DND-41 (cell line): ENCODE data around the gene DPYD.

Experiments
- ATAC-seq: fragments of 200-7000 bp; cut with Tn5 transposase; 3 replicates; pipeline ENCODE4 v1.9.1; 2021; ENCODE audit warnings: low read depth; ENCODE audit not compliant: insufficient read depth
- DNase-seq: peaks from one replicate; pipeline ENCODE4 v3.0.0-alpha.2; 2020
- H2AFZ ChIP-seq: 2 replicates; pipeline ENCODE4 v1.6.0; 2012; ENCODE audit warnings: low read depth, low read length
- H3K27ac ChIP-seq: 2 replicates; pipeline ENCODE4 v1.5.1; 2012; ENCODE audit warnings: low read length, inconsistent platforms
- H3K27me3 ChIP-seq: fragments of 200-600 bp; sonication (generic); 2 replicates; pipeline ENCODE4 v1.6.0; 2012; ENCODE audit warnings: low read length, mild to moderate bottlenecking, inconsistent platforms; ENCODE audit not compliant: insufficient read depth, poor library complexity
- H3K36me3 ChIP-seq: 2 replicates; pipeline ENCODE4 v1.5.1; 2012; ENCODE audit warnings: low read length, inconsistent platforms; ENCODE audit not compliant: insufficient read depth
- H3K4me1 ChIP-seq: 2 replicates; pipeline ENCODE4 v1.5.1; 2012; ENCODE audit warnings: mild to moderate bottlenecking, low read length; ENCODE audit not compliant: insufficient read depth
- H3K4me2 ChIP-seq: 2 replicates; pipeline ENCODE4 v1.6.0; 2012; ENCODE audit warnings: mild to moderate bottlenecking, moderate library complexity, low read length, inconsistent platforms; ENCODE audit not compliant: insufficient read depth
- H3K4me3 ChIP-seq, 2 experiments: fragments of 200-600 bp in 1 of 2; shearing (Covaris generic) in 1 of 2; 2 replicates each; pipeline ENCODE4 v1.5.1; 2012 to 2016; ENCODE audit warnings: inconsistent platforms in 2 of 2, low read length in 2 of 2, mild to moderate bottlenecking in 2 of 2, low read depth in 1 of 2, moderate library complexity in 1 of 2
- H3K79me2 ChIP-seq: 2 replicates; pipeline ENCODE4 v1.6.0; 2012; ENCODE audit warnings: low read length, inconsistent platforms; ENCODE audit not compliant: insufficient read depth
- H3K9ac ChIP-seq: 2 replicates; pipeline ENCODE4 v1.6.0; 2012; ENCODE audit warnings: low read depth, mild to moderate bottlenecking, inconsistent platforms, low read length, moderate library complexity
- H3K9me3 ChIP-seq: 2 replicates; pipeline ENCODE4 v1.5.1; 2012; ENCODE audit warnings: low read length, moderate library complexity, mild to moderate bottlenecking, inconsistent platforms; ENCODE audit not compliant: insufficient read depth, severe bottlenecking
- H4K20me1 ChIP-seq: 2 replicates; pipeline ENCODE4 v1.6.0; 2012; ENCODE audit warnings: low read length; ENCODE audit not compliant: insufficient read depth
- CTCF ChIP-seq: IDR thresholded peaks from 2 replicates; pipeline ENCODE4 v1.5.1; 2012; ENCODE audit warnings: borderline replicate concordance, low read length, moderate library complexity, mild to moderate bottlenecking; ENCODE audit not compliant: poor library complexity, severe bottlenecking; ENCODE audit errors: extremely low read depth
- EZH2 ChIP-seq: IDR thresholded peaks from 3 replicates; pipeline ENCODE4 v1.6.1; 2012; ENCODE audit warnings: borderline replicate concordance, low read depth, mild to moderate bottlenecking, moderate library complexity, low read length, inconsistent platforms; ENCODE audit not compliant: severe bottlenecking

The DPYD gene

GRCh38 chr1:97926017-97926708, 5.3 kb upstream of the DPYD start:
- H3K27me3 ChIP-seq: no peaks in the 10 kb centered on the region
- no peaks in the 10 kb centered on the region for H4K20me1 ChIP-seq
- no peak for DNase-seq
- no peak overlapping the region for H3K4me2 ChIP-seq
- H3K4me3 ChIP-seq: no peak overlapping the region
- peaks cover 11% of the 10 kb centered on the region for H3K4me1 ChIP-seq
- no peaks in the 10 kb centered on the region for H3K9me3 ChIP-seq
- H3K79me2 ChIP-seq: no peaks in the 10 kb centered on the region
- no peaks in the 10 kb centered on the region for H3K36me3 ChIP-seq
- no peak for ATAC-seq
- H2AFZ ChIP-seq: no peak overlapping the region; the same call in 1 of the 2 replicates
- TF ChIP-seq EZH2 (no peak), CTCF (no peak)
- H3K27ac ChIP-seq: no peak overlapping the region
- H3K9ac ChIP-seq: no peak overlapping the region

GRCh38 chr1:97925151-97925550, 4.3 kb upstream of the DPYD start:
- no peaks in the 10 kb centered on the region for H3K9me3 ChIP-seq
- no peaks in the 10 kb centered on the region for H4K20me1 ChIP-seq
- peaks cover 11% of the 10 kb centered on the region for H3K4me1 ChIP-seq
- peaks cover 6% of the 10 kb centered on the region for H3K79me2 ChIP-seq
- H3K36me3 ChIP-seq: no peaks in the 10 kb centered on the region; the same call in 1 of the 2 replicates
- H2AFZ ChIP-seq: no peak overlapping the region
- no peak overlapping the region for H3K9ac ChIP-seq
- ATAC-seq: no peak
- no peak for DNase-seq
- no peak for TF ChIP-seq CTCF
- TF ChIP-seq EZH2: no peak
- no peak overlapping the region for H3K4me2 ChIP-seq
- no peak overlapping the region for H3K4me3 ChIP-seq
- no peaks in the 10 kb centered on the region for H3K27me3 ChIP-seq
- H3K27ac ChIP-seq: no peak overlapping the region

- no peak overlapping the region for H3K4me3 ChIP-seq
- no peaks in the 10 kb centered on the region for H4K20me1 ChIP-seq
- H2AFZ ChIP-seq: no peak overlapping the region
- H3K36me3 ChIP-seq: no peaks in the 10 kb centered on the region; the same call in 1 of the 2 replicates
- no peaks in the 10 kb centered on the region for H3K9me3 ChIP-seq
- peaks cover 16% of the 10 kb centered on the region for H3K4me1 ChIP-seq
- peaks cover 20% of the 10 kb centered on the region for H3K79me2 ChIP-seq
- DNase-seq: no peak
- no peaks in the 10 kb centered on the region for H3K27me3 ChIP-seq
- no peak overlapping the region for H3K9ac ChIP-seq
- H3K27ac ChIP-seq: no peak overlapping the region
- ATAC-seq: no peak
- TF ChIP-seq CTCF (no peak), EZH2 (no peak)
- H3K4me2 ChIP-seq: no peak overlapping the region
Observed at GRCh38 chr1:97923811-97924210, 3.0 kb upstream of the DPYD start.
